Measurements from ENCODE around the gene PLB1.

Gene PLB1

DNA sequence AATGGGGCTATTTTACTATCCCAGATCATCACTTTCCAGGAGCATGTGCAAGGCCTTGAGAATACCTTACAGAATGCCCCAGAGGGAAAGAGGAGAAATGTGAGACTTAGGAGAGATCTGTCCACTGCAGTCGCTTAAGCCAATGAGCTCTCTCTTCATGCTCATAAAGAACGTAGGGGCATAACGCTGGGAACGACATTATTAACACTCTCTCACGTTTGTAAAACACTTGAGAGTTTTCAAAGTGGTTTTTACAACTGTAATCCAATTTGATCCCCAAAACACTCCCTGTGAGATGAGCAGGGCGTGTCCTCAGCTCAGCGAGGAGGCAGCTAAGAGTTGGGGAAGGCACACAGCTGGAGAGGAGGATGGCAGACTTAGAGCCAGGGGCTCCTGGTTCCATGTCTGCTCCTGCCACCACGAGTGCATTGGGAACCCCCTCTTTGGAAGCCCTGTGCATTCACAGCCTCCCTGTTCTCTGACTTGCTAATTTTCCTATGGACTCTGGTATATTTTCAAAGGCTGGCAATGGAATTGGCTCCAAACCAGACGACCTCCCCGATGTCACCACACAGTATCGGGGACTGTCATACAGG, 97.4 kb downstream of the PLB1 start:
- no peak for DNase-seq (ENCODE audit: low read depth, low spot score)
- ChIA-PET CTCF (interaction anchor here (0.8 to 7.8 kb wide), 35 partner anchors 12 to 889 kb away, joined by 3 to 152 read pairs (median 7); partner anchors contain the start of gene PPP1CB), POLR2A (interaction anchor here (1.5 kb wide), 1 partner anchor 9 kb away, joined by 4 read pairs; no protein-coding TSS in a partner anchor)
- TF ChIP-seq, protein P1, sequence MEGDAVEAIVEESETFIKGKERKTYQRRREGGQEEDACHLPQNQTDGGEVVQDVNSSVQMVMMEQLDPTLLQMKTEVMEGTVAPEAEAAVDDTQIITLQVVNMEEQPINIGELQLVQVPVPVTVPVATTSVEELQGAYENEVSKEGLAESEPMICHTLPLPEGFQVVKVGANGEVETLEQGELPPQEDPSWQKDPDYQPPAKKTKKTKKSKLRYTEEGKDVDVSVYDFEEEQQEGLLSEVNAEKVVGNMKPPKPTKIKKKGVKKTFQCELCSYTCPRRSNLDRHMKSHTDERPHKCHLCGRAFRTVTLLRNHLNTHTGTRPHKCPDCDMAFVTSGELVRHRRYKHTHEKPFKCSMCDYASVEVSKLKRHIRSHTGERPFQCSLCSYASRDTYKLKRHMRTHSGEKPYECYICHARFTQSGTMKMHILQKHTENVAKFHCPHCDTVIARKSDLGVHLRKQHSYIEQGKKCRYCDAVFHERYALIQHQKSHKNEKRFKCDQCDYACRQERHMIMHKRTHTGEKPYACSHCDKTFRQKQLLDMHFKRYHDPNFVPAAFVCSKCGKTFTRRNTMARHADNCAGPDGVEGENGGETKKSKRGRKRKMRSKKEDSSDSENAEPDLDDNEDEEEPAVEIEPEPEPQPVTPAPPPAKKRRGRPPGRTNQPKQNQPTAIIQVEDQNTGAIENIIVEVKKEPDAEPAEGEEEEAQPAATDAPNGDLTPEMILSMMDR (IDR thresholded peaks at IDR 0.05; ENCODE audit: insufficient read depth, low read length, missing control alignments) = no peak
- H3K4me3 ChIP-seq (ENCODE audit: low read depth, low read length) = no peak overlapping the region

DNA sequence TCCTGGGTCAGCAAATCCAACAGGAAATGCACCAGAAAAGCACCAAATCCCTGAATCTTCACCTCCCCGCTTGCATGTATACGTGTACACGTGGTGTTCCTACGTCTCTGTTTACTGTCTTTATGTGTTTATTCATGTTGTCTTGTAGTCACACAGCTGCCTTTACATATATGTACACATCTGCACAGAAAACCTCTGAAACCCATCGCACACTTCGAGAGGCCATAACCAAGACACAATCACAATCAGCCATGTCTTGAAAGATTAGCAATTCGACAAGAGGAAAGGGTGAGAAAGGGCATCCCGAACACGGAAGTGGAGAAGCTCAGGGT, 98.1 kb downstream of the PLB1 start:
- CTCF ChIA-PET = interaction anchor here (0.9 to 7.8 kb wide), 52 partner anchors 12 to 890 kb away, joined by 3 to 152 read pairs (median 6); partner anchors contain the start of gene PPP1CB
- TF ChIP-seq, protein P1 (IDR thresholded peaks at IDR 0.05; ENCODE audit: insufficient read depth, low read length, missing control alignments) = no peak
- POLR2A ChIA-PET = interaction anchor here (1.0 to 1.7 kb wide), 3 partner anchors 9 to 158 kb away, joined by 3 to 8 read pairs (median 4); partner anchors contain the start of gene PPP1CB
- DNase-seq (ENCODE audit: low read depth, low spot score) = no peak
- H3K4me3 ChIP-seq (ENCODE audit: low read depth, low read length) = no peak overlapping the region

- TF ChIP-seq, protein P1 (IDR thresholded peaks at IDR 0.05; ENCODE audit: insufficient read depth, low read length, missing control alignments) = peak; percentile 76
- ChIA-PET CTCF (interaction anchor here (0.7 to 7.8 kb wide), 56 partner anchors 12 to 891 kb away, joined by 3 to 152 read pairs (median 6); partner anchors contain the start of gene PPP1CB), POLR2A (interaction anchor here (1.0 to 1.7 kb wide), 3 partner anchors 10 to 157 kb away, joined by 3 to 8 read pairs (median 4); partner anchors contain the start of gene PPP1CB)
- H3K4me3 ChIP-seq (ENCODE audit: low read depth, low read length) = no peak overlapping the region
- DNase-seq (ENCODE audit: low read depth, low spot score) = no peak
These were observed 98.7 kb downstream of the PLB1 start for GRCh38 chr2:28594332-28595108.

DNA sequence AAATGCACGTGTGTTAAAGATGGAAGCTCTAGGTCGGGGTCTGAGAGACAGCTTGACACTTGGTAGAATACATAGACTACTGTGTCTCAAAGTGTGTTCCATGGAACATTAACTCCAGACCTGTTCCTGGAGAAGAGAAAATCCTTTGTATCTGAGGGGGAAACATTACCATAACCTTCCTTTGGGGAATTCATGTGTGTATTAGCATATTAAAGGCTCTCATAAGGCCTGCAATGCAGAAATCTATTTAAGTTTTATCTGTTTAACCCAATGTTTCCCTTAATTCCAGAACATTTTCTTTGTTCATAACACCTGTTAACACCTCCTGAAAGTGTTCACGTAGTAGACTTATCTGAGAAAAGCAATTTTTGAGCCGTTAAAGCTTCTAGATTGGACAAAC, 99.5 kb downstream of the PLB1 start:
- CTCF ChIA-PET = interaction anchor here (0.7 to 7.8 kb wide), 41 partner anchors 12 to 891 kb away, joined by 3 to 152 read pairs (median 8); partner anchors contain the start of gene PPP1CB
- H3K4me3 ChIP-seq (ENCODE audit: low read depth, low read length) = no peak overlapping the region
- POLR2A ChIA-PET = interaction anchor here (1.7 kb wide), 1 partner anchor 156 kb away, joined by 8 read pairs; the partner anchor contains the start of gene PPP1CB
- no peak for DNase-seq (ENCODE audit: low read depth, low spot score)
- TF ChIP-seq, protein P1 (IDR thresholded peaks at IDR 0.05; ENCODE audit: insufficient read depth, low read length, missing control alignments) = no peak

DNA sequence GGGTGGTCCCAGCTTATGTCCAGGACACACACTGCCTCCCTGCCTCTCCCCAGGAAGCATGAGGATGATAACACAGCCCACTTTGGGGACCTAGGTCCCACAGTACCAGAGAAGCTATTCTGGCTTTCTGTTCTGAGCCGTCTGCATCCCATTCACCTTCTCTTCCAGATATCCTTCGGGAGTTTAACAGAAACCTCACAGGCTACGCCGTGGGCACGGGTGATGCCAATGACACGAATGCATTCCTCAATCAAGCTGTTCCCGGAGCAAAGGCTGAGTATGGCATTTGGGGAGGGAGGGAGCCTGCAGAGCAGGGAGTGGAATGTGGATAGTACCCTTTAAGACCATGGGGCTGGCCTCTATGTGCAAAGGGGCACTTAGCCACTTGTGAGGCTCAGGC, 102.6 kb downstream of the PLB1 start:
- POLR2A ChIA-PET = no interaction called here
- CTCF ChIA-PET = interaction anchor here (7.8 kb wide), 1 partner anchor 8 kb away, joined by 87 read pairs; no protein-coding TSS in a partner anchor

More for the DNA sequence above, 102.6 kb downstream of the PLB1 start:
- H3K4me3 ChIP-seq (ENCODE audit: low read depth, low read length) = no peak overlapping the region
- TF ChIP-seq, protein P1 (IDR thresholded peaks at IDR 0.05; ENCODE audit: insufficient read depth, low read length, missing control alignments) = no peak
- no peak for DNase-seq (ENCODE audit: low read depth, low spot score)

All from AG04449 (cell line).